Pancreas (tissue), 10 donors: Measurements from ENCODE around the gene PRDX6. TPM values are rescaled to one million over a fixed set of nuclear protein-coding genes. Genes with fewer than 3 reads are reported as not detected.

Source experiments
- ATAC-seq, 4 donors: fragments of 200-7000 bp; cut with Tn5 transposase; one replicate each; pipeline versions ENCODE4 v1.8.0 to v1.9.1; 2020; ENCODE audit warnings: mild to moderate bottlenecking in 4 of 4, moderate library complexity in 4 of 4
- DNase-seq, 6 donors: peaks; one replicate each; pipeline ENCODE4 v3.0.0-alpha.2; 2020
- FAIRE-seq: peaks from 2 replicates; lab custom pipeline; 2012; peaks lifted over from hg19 to GRCh38; lab: Jason Lieb, UNC
- H3K27ac ChIP-seq, 4 donors: fragments of 200-600 bp; sonication (generic); 1 replicate in 3 of 4; 2 replicates in 1 of 4; pipeline versions ENCODE4 v1.5.0 to v1.8.0; 2020
- H3K27me3 ChIP-seq, 4 donors: fragments of 200-600 bp; one replicate each; pipeline ENCODE4 v1.8.0; 2021
- H3K36me3 ChIP-seq, 3 donors: fragments of 200-600 bp; sonication (generic) in 1 of 3; one replicate each; pipeline versions ENCODE4 v1.5.0 to v1.8.0; 2020 to 2021
- H3K4me1 ChIP-seq, 3 donors: fragments of 200-600 bp; one replicate each; pipeline ENCODE4 v1.8.0; 2021
- H3K4me3 ChIP-seq, 4 donors: fragments of 200-600 bp; sonication (generic) in 2 of 4; one replicate each; pipeline versions ENCODE4 v1.5.0 to v1.8.0; 2020 to 2021
- H3K9me3 ChIP-seq, 4 donors: fragments of 200-600 bp; one replicate each; pipeline ENCODE4 v1.8.0; 2021
- CTCF ChIP-seq, 4 donors: fragments of 200-600 bp; sonication (generic) in 3 of 4; IDR thresholded peaks; one replicate each; pipeline versions ENCODE4 v1.5.0 to v1.8.0; 2021; ENCODE audit warnings: antibody characterized with exemption in 4 of 4
- WGBS, 2 donors: extraction: QIAGEN DNeasy Blood & Tissue Kit; methylation state at CpG; one replicate each; pipeline ENCODE4 v1.1.7; 2013; 5-methylcytosine and 5-hydroxymethylcytosine counted together
- intact Hi-C, 3 donors: fragments of 100-400 bp; cut with DNase I; formaldehyde crosslinking; loops; one replicate each; pipeline versions ENCODE4 v1.11.1 to v1.14.2; 2022
- polyA plus RNA-seq, 2 donors: library from polyadenylated mRNA; stranded (reverse); fragments of 200-250 nt; gene quantifications; one replicate each; pipeline ENCODE4 v1.2.3, GENCODE V29; 2013
- total RNA-seq, 6 donors: library from RNA; stranded (reverse); fragmentation: NEBNext Ultra II Directional in 4 of 6; extraction: Animal tissue kit (Norgen Biotek cat#: 25700) in 4 of 6; gene quantifications; one replicate each; pipeline versions ENCODE4 v1.2.1 to v1.2.4, GENCODE V29; 2021 to 2023
- donor health status: healthy with polysubstance abuse.
- donor health status: DM: no; HTN: no; CAD: no; lungs with moderate emphysema.
- donor health status: DM: no; HTN: no; CAD: no.
- donor health status: control.
- donor health status: control.
- donor health status: Bipolar disorder and iron deficiency.
- donor health status: DM: yes; HTN: yes; CAD: no.
- donor health status: DM: no; HTN: no; CAD: no.
- donor health status: DM: no; HTN: no; CAD: no.
- donor health status: DM: yes; HTN: yes; CAD: no.

The PRDX6 gene
- total and polyA plus RNA-seq, 8 donors, result 89.8 to 129 (median 106) TPM

- no peaks in the 10 kb centered on the region for H3K9me3 ChIP-seq
- intact Hi-C loops, result no loop called here
- no peaks in the 10 kb centered on the region for H3K27me3 ChIP-seq
- H3K4me3 ChIP-seq, result no peak overlapping the region
- ATAC-seq (no peak), DNase-seq (no peak), FAIRE-seq (no peak)
- no peak for TF ChIP-seq CTCF (IDR thresholded peaks at IDR 0.05)
- WGBS, 2 donors, result 85 to 93% methylated on average over 2 of the region's 2 CpGs
- no peak overlapping the region for H3K27ac ChIP-seq
- no peaks in the 10 kb centered on the region for H3K36me3 ChIP-seq
- H3K4me1 ChIP-seq, result peaks cover 0 to 28% (median 7%) of the 10 kb centered on the region in 3 donors
Observed at GRCh38 chr1:173432331-173432730, 44.8 kb upstream of the PRDX6 start.

- no peak for ATAC-seq
- no peak overlapping the region for H3K27ac ChIP-seq
Observed at GRCh38 chr1:173433751-173434326, 43.3 kb upstream of the PRDX6 start.

GRCh38 chr1:173436841-173437428 is 40.2 kb upstream of the PRDX6 start:
- DNase-seq (no peak), ATAC-seq (no peak), FAIRE-seq (no peak)
- H3K4me3 ChIP-seq, result no peak overlapping the region
- no peak for TF ChIP-seq CTCF (IDR thresholded peaks at IDR 0.05)
- H3K4me1 ChIP-seq, result no peaks in the 10 kb centered on the region
- intact Hi-C loops, result no loop called here
- H3K27me3 ChIP-seq, result no peaks in the 10 kb centered on the region
- no peaks in the 10 kb centered on the region for H3K9me3 ChIP-seq
- H3K36me3 ChIP-seq, result no peaks in the 10 kb centered on the region
- 96 to 98% methylated on average over 5 of the region's 5 CpGs for WGBS, 2 donors
- no peak overlapping the region for H3K27ac ChIP-seq

More at GRCh38 chr1:173433751-173434326, 43.3 kb upstream of the PRDX6 start:
- Histone ChIP-seq H3K9me3 (no peaks in the 10 kb centered on the region), H3K36me3 (no peaks in the 10 kb centered on the region), H3K4me1 (peaks cover 0 to 26% (median 7%) of the 10 kb centered on the region in 3 donors), H3K4me3 (no peak overlapping the region), H3K27me3 (no peaks in the 10 kb centered on the region)
- intact Hi-C loops, result no loop called here
- no peak for TF ChIP-seq CTCF (IDR thresholded peaks at IDR 0.05)
- 85 to 96% methylated on average over 2 of the region's 2 CpGs for WGBS, 2 donors
- DNase-seq (no peak), FAIRE-seq (no peak)

- no peak for TF ChIP-seq CTCF (IDR thresholded peaks at IDR 0.05)
- ATAC-seq, result peak in 2 of 4 donors; percentile 45 to 76
- no peak overlapping the region for H3K4me3 ChIP-seq
- DNase-seq, result no peak
- intact Hi-C loops, result no loop called here
- H3K36me3 ChIP-seq, result no peaks in the 10 kb centered on the region
- no peaks in the 10 kb centered on the region for H3K27me3 ChIP-seq
- no peak overlapping the region for H3K27ac ChIP-seq
- WGBS, 2 donors, result 33 to 43% methylated on average over 2 of the region's 2 CpGs
- H3K4me1 ChIP-seq, result no peaks in the 10 kb centered on the region
- FAIRE-seq, result no peak
- H3K9me3 ChIP-seq, result no peaks in the 10 kb centered on the region
Observed at GRCh38 chr1:173438675-173439074, 38.5 kb upstream of the PRDX6 start.

- DNase-seq (no peak), ATAC-seq (no peak), FAIRE-seq (no peak)
- Histone ChIP-seq H3K27me3 (no peaks in the 10 kb centered on the region), H3K9me3 (no peaks in the 10 kb centered on the region), H3K4me3 (no peak overlapping the region), H3K27ac (no peak overlapping the region), H3K36me3 (no peaks in the 10 kb centered on the region), H3K4me1 (no peaks in the 10 kb centered on the region)
- no peak for TF ChIP-seq CTCF (IDR thresholded peaks at IDR 0.05)
- WGBS, 2 donors, result 91 to 98% methylated on average over 1 of the region's 1 CpG
- intact Hi-C loops, result no loop called here
Observed at GRCh38 chr1:173440430-173440829, 36.7 kb upstream of the PRDX6 start.
